ENCODE measurements around the gene MCOLN3.

MCOLN3 gene

GRCh38 chr1:84997667-84998600 is 50.4 kb downstream of the MCOLN3 start:
- Histone ChIP-seq H3K27me3 (ENCODE audit: insufficient read depth, low read length, poor library complexity, severe bottlenecking) (no peaks in the 10 kb centered on the region), H2AFZ (ENCODE audit: low read length) (no peak overlapping the region), H3K79me2 (ENCODE audit: insufficient read depth, low read length) (no peaks in the 10 kb centered on the region), H3K9me3 (ENCODE audit: insufficient read depth, low read depth, low read length) (no peaks in the 10 kb centered on the region), H3K9me2 (replicated peaks; ENCODE audit: low read depth, low read length) (no peaks in the 10 kb centered on the region), H3F3A (ENCODE audit: low read depth) (no peaks in the 10 kb centered on the region), H3K36me3 (ENCODE audit: insufficient read depth, low read length) (no peaks in the 10 kb centered on the region), H3K4me3 (ENCODE audit: low read length, poor library complexity, severe bottlenecking) (no peak overlapping the region), H3K9ac (ENCODE audit: low read depth, low read length, poor library complexity, severe bottlenecking) (no peak overlapping the region), H3K4me2 (ENCODE audit: low read depth, low read length, poor library complexity, severe bottlenecking) (no peak overlapping the region), H3K4me1 (ENCODE audit: insufficient read depth, low read length, poor library complexity, severe bottlenecking) (no peaks in the 10 kb centered on the region), H4K20me1 (ENCODE audit: insufficient read depth, low read length, poor library complexity, severe bottlenecking) (no peaks in the 10 kb centered on the region)
- no peak for TF ChIP-seq CTCF (conservative IDR thresholded peaks at IDR 0.05; ENCODE audit: low read length)
- no peak for TF ChIP-seq EZH2phosphoT487 (IDR thresholded peaks at IDR 0.05; ENCODE audit: borderline replicate concordance)

- no peak within 1 kb of the TSS for H3K4me2 ChIP-seq (ENCODE audit: low read depth, low read length, poor library complexity, severe bottlenecking)
- no peak for TF ChIP-seq CTCF (conservative IDR thresholded peaks at IDR 0.05; ENCODE audit: low read length)
- TF ChIP-seq EZH2phosphoT487 (IDR thresholded peaks at IDR 0.05; ENCODE audit: borderline replicate concordance): no peak
Observed at GRCh38 chr1:84996846-84997666, 51.2 kb downstream of the MCOLN3 start, which contains the start of gene MCOLN2. Gene MCOLN2 (minus strand): TSS chr1:84997113. CDS start chr1:84996872, 241 bp downstream.

GRCh38 chr1:84995484-84996334 is 52.6 kb downstream of the MCOLN3 start:
- TF ChIP-seq EZH2phosphoT487 (IDR thresholded peaks at IDR 0.05; ENCODE audit: borderline replicate concordance) (no peak), CTCF (conservative IDR thresholded peaks at IDR 0.05; ENCODE audit: low read length) (no peak)
- Histone ChIP-seq H3K9ac (ENCODE audit: low read depth, low read length, poor library complexity, severe bottlenecking) (no peak overlapping the region), H2AFZ (ENCODE audit: low read length) (no peak overlapping the region), H3K79me2 (ENCODE audit: insufficient read depth, low read length) (no peaks in the 10 kb centered on the region), H3K4me1 (ENCODE audit: insufficient read depth, low read length, poor library complexity, severe bottlenecking) (no peaks in the 10 kb centered on the region), H3K4me2 (ENCODE audit: low read depth, low read length, poor library complexity, severe bottlenecking) (no peak overlapping the region), H3K9me3 (ENCODE audit: insufficient read depth, low read depth, low read length) (no peaks in the 10 kb centered on the region), H3K9me2 (replicated peaks; ENCODE audit: low read depth, low read length) (no peaks in the 10 kb centered on the region), H3K27me3 (ENCODE audit: insufficient read depth, low read length, poor library complexity, severe bottlenecking) (no peaks in the 10 kb centered on the region), H3F3A (ENCODE audit: low read depth) (no peaks in the 10 kb centered on the region), H3K4me3 (ENCODE audit: low read length, poor library complexity, severe bottlenecking) (no peak overlapping the region), H3K36me3 (ENCODE audit: insufficient read depth, low read length) (no peaks in the 10 kb centered on the region), H4K20me1 (ENCODE audit: insufficient read depth, low read length, poor library complexity, severe bottlenecking) (no peaks in the 10 kb centered on the region)

More at GRCh38 chr1:84996846-84997666, 51.2 kb downstream of the MCOLN3 start, which contains the start of gene MCOLN2:
- H3K9me2 ChIP-seq (replicated peaks; ENCODE audit: low read depth, low read length): no peaks in the 10 kb centered on the region
- H3K36me3 ChIP-seq (ENCODE audit: insufficient read depth, low read length): no peaks in the 10 kb centered on the region
- H3K4me3 ChIP-seq (ENCODE audit: low read length, poor library complexity, severe bottlenecking): no peak within 1 kb of the TSS
- no peaks in the 10 kb centered on the region for H4K20me1 ChIP-seq (ENCODE audit: insufficient read depth, low read length, poor library complexity, severe bottlenecking)
- H3K9ac ChIP-seq (ENCODE audit: low read depth, low read length, poor library complexity, severe bottlenecking): no peak within 1 kb of the TSS
- no peaks in the 10 kb centered on the region for H3K4me1 ChIP-seq (ENCODE audit: insufficient read depth, low read length, poor library complexity, severe bottlenecking)
- H3K9me3 ChIP-seq (ENCODE audit: insufficient read depth, low read depth, low read length): no peaks in the 10 kb centered on the region
- H2AFZ ChIP-seq (ENCODE audit: low read length): no peak within 1 kb of the TSS
- H3K27me3 ChIP-seq (ENCODE audit: insufficient read depth, low read length, poor library complexity, severe bottlenecking): no peaks in the 10 kb centered on the region
- H3K79me2 ChIP-seq (ENCODE audit: insufficient read depth, low read length): no peaks in the 10 kb centered on the region
- H3F3A ChIP-seq (ENCODE audit: low read depth): no peaks in the 10 kb centered on the region

Measured in Loucy (cell line).